Measurements from ENCODE around the gene GSKIP.

Gene GSKIP

GRCh38 chr14:96351986-96352385, 11.3 kb upstream of the GSKIP start:
- no peak overlapping the region for H3K27ac ChIP-seq (ENCODE audit: poor library complexity, severe bottlenecking)
- no peaks in the 10 kb centered on the region for H3K4me1 ChIP-seq (ENCODE audit: insufficient read depth, poor library complexity, severe bottlenecking)
- H3K36me3 ChIP-seq (ENCODE audit: low read depth), result no peaks in the 10 kb centered on the region
- ATAC-seq (ENCODE audit: low read depth) (no peak), DNase-seq (ENCODE audit: low spot score) (no peak)
- no peak for TF ChIP-seq CTCF (IDR thresholded peaks at IDR 0.05; ENCODE audit: poor library complexity, severe bottlenecking)
- H3K9me3 ChIP-seq (ENCODE audit: severe bottlenecking), result no peaks in the 10 kb centered on the region
- H3K4me3 ChIP-seq (ENCODE audit: severe bottlenecking), result no peak overlapping the region
- H3K27me3 ChIP-seq (ENCODE audit: insufficient read depth, poor library complexity, severe bottlenecking), result no peaks in the 10 kb centered on the region

GRCh38 chr14:96352708-96353107, 10.6 kb upstream of the GSKIP start:
- H3K9me3 ChIP-seq (ENCODE audit: severe bottlenecking), result no peaks in the 10 kb centered on the region
- H3K27me3 ChIP-seq (ENCODE audit: insufficient read depth, poor library complexity, severe bottlenecking), result no peaks in the 10 kb centered on the region
- no peak overlapping the region for H3K4me3 ChIP-seq (ENCODE audit: severe bottlenecking)
- DNase-seq (ENCODE audit: low spot score) (no peak), ATAC-seq (ENCODE audit: low read depth) (no peak)
- H3K27ac ChIP-seq (ENCODE audit: poor library complexity, severe bottlenecking), result no peak overlapping the region
- H3K36me3 ChIP-seq (ENCODE audit: low read depth), result no peaks in the 10 kb centered on the region
- H3K4me1 ChIP-seq (ENCODE audit: insufficient read depth, poor library complexity, severe bottlenecking), result no peaks in the 10 kb centered on the region
- TF ChIP-seq CTCF (IDR thresholded peaks at IDR 0.05; ENCODE audit: poor library complexity, severe bottlenecking), result no peak

GRCh38 chr14:96354246-96354645, 9.1 kb upstream of the GSKIP start:
- no peaks in the 10 kb centered on the region for H3K27me3 ChIP-seq (ENCODE audit: insufficient read depth, poor library complexity, severe bottlenecking)
- no peaks in the 10 kb centered on the region for H3K4me1 ChIP-seq (ENCODE audit: insufficient read depth, poor library complexity, severe bottlenecking)
- H3K9me3 ChIP-seq (ENCODE audit: severe bottlenecking), result no peaks in the 10 kb centered on the region
- TF ChIP-seq CTCF (IDR thresholded peaks at IDR 0.05; ENCODE audit: poor library complexity, severe bottlenecking), result no peak
- no peak overlapping the region for H3K27ac ChIP-seq (ENCODE audit: poor library complexity, severe bottlenecking)
- DNase-seq (ENCODE audit: low spot score) (no peak), ATAC-seq (ENCODE audit: low read depth) (no peak)
- H3K36me3 ChIP-seq (ENCODE audit: low read depth), result no peaks in the 10 kb centered on the region
- H3K4me3 ChIP-seq (ENCODE audit: severe bottlenecking), result no peak overlapping the region

- Histone ChIP-seq H3K4me1 (ENCODE audit: insufficient read depth, poor library complexity, severe bottlenecking) (peaks cover 10% of the 10 kb centered on the region), H3K4me3 (ENCODE audit: severe bottlenecking) (no peak overlapping the region), H3K27me3 (ENCODE audit: insufficient read depth, poor library complexity, severe bottlenecking) (no peaks in the 10 kb centered on the region), H3K36me3 (ENCODE audit: low read depth) (no peaks in the 10 kb centered on the region), H3K9me3 (ENCODE audit: severe bottlenecking) (no peaks in the 10 kb centered on the region), H3K27ac (ENCODE audit: poor library complexity, severe bottlenecking) (no peak overlapping the region)
- DNase-seq (ENCODE audit: low spot score) (no peak), ATAC-seq (ENCODE audit: low read depth) (no peak)
- no peak for TF ChIP-seq CTCF (IDR thresholded peaks at IDR 0.05; ENCODE audit: poor library complexity, severe bottlenecking)
Observed at GRCh38 chr14:96357216-96357615, 6.1 kb upstream of the GSKIP start.

- no peak for ATAC-seq (ENCODE audit: low read depth)
- H3K4me3 ChIP-seq (ENCODE audit: severe bottlenecking), result no peak overlapping the region
- H3K9me3 ChIP-seq (ENCODE audit: severe bottlenecking), result no peaks in the 10 kb centered on the region
- H3K27ac ChIP-seq (ENCODE audit: poor library complexity, severe bottlenecking), result no peak overlapping the region
- no peak for DNase-seq (ENCODE audit: low spot score)
- no peak for TF ChIP-seq CTCF (IDR thresholded peaks at IDR 0.05; ENCODE audit: poor library complexity, severe bottlenecking)
- peaks cover 17% of the 10 kb centered on the region for H3K4me1 ChIP-seq (ENCODE audit: insufficient read depth, poor library complexity, severe bottlenecking)
- no peaks in the 10 kb centered on the region for H3K27me3 ChIP-seq (ENCODE audit: insufficient read depth, poor library complexity, severe bottlenecking)
- H3K36me3 ChIP-seq (ENCODE audit: low read depth), result no peaks in the 10 kb centered on the region
Observed at GRCh38 chr14:96359959-96360358, 3.4 kb upstream of the GSKIP start.
